Measurements from ENCODE around the gene COL9A2.
A peak's percentile ranks its signal among the peaks of the same experiment; 100 is the strongest.

The COL9A2 gene

GRCh38 chr1:40302475-40302874, 14.6 kb downstream of the COL9A2 start:
- DNase-seq: no peak

- DNase-seq: no peak
These were observed 15.4 kb downstream of the COL9A2 start for GRCh38 chr1:40301541-40302299.

- no peak for DNase-seq
These were observed 16.0 kb downstream of the COL9A2 start for GRCh38 chr1:40301066-40301465.

GRCh38 chr1:40300651-40301050, 16.4 kb downstream of the COL9A2 start:
- DNase-seq: no peak

- DNase-seq: no peak
These were observed 16.9 kb downstream of the COL9A2 start for GRCh38 chr1:40300249-40300567.

- DNase-seq: no peak
These were observed 17.5 kb downstream of the COL9A2 start for GRCh38 chr1:40299366-40300248.

- DNase-seq: no peak
These were observed 25.8 kb downstream of the COL9A2 start for GRCh38 chr1:40291293-40291692.

- no peak for DNase-seq
These were observed 35.2 kb downstream of the COL9A2 start for GRCh38 chr1:40281853-40282252.

- no peak for DNase-seq
These were observed 41.0 kb downstream of the COL9A2 start for GRCh38 chr1:40276122-40276521.

GRCh38 chr1:40274331-40274730, 42.8 kb downstream of the COL9A2 start:
- DNase-seq: no peak

GRCh38 chr1:40273547-40274166, 43.4 kb downstream of the COL9A2 start:
- DNase-seq: no peak

- DNase-seq: no peak
These were observed 44.4 kb downstream of the COL9A2 start for GRCh38 chr1:40272653-40273213.

- no peak for DNase-seq
These were observed 46.8 kb downstream of the COL9A2 start for GRCh38 chr1:40270152-40270834.

GRCh38 chr1:40268211-40268610, 48.9 kb downstream of the COL9A2 start:
- no peak for DNase-seq

GRCh38 chr1:40267767-40268187, 49.3 kb downstream of the COL9A2 start:
- no peak for DNase-seq

- no peak for DNase-seq
These were observed 50.1 kb downstream of the COL9A2 start for GRCh38 chr1:40266786-40267535.

- DNase-seq: no peak
These were observed 51.2 kb downstream of the COL9A2 start for GRCh38 chr1:40265919-40266318.

GRCh38 chr1:40265298-40265697, 51.8 kb downstream of the COL9A2 start:
- no peak for DNase-seq

GRCh38 chr1:40264354-40264781, 52.7 kb downstream of the COL9A2 start:
- DNase-seq: no peak

- DNase-seq: peak; percentile 6 to 18
These were observed 58.7 kb downstream of the COL9A2 start for GRCh38 chr1:40258445-40258769.

- peak; percentile 98 to 99 for DNase-seq
These were observed 59.2 kb downstream of the COL9A2 start, which contains the start of gene ZMPSTE24 for GRCh38 chr1:40257688-40258444. Gene ZMPSTE24 (plus strand): TSS chr1:40258236. CDS start chr1:40258272, 36 bp downstream.

Data from inflammatory macrophage (primary cell).